GM12801 (cell line): ENCODE measurements around the gene MEGF11.

Experiments
- TF ChIP-seq, protein P1 (sequence below): IDR thresholded peaks from one replicate; pipeline ENCODE4 v1.5.1; 2011; ENCODE audit warnings: control low read depth; ENCODE audit not compliant: insufficient read length; ENCODE audit errors: extremely low read depth

MEGF11 gene

GRCh38 chr15:66053991-66054390, 199.6 kb downstream of the MEGF11 start:
- TF ChIP-seq, protein P1, sequence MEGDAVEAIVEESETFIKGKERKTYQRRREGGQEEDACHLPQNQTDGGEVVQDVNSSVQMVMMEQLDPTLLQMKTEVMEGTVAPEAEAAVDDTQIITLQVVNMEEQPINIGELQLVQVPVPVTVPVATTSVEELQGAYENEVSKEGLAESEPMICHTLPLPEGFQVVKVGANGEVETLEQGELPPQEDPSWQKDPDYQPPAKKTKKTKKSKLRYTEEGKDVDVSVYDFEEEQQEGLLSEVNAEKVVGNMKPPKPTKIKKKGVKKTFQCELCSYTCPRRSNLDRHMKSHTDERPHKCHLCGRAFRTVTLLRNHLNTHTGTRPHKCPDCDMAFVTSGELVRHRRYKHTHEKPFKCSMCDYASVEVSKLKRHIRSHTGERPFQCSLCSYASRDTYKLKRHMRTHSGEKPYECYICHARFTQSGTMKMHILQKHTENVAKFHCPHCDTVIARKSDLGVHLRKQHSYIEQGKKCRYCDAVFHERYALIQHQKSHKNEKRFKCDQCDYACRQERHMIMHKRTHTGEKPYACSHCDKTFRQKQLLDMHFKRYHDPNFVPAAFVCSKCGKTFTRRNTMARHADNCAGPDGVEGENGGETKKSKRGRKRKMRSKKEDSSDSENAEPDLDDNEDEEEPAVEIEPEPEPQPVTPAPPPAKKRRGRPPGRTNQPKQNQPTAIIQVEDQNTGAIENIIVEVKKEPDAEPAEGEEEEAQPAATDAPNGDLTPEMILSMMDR, result no peak

- TF ChIP-seq, protein P1, result no peak
Observed at GRCh38 chr15:66051833-66052232, 201.7 kb downstream of the MEGF11 start.

DNA sequence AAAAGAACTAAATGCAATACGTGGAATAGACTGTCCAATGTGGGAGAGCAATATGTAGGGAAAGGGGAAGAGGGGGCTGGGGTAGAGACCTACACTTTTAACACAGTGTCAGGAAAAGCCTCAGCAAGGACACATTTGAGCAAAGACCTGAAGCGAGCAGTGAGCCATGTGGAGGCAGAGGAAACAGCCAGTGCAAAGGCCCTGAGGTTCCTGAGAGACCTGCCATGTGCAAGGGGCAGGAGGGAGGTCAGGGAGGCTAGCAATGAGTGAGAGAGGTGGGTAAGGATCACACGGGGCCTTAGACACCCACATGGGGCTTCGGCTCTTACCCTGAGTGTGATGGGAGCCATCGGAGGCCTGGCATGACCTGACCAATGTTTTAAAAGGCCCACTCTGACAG, 203.3 kb downstream of the MEGF11 start:
- TF ChIP-seq, protein P1, result no peak

GRCh38 chr15:66049353-66049752, 204.2 kb downstream of the MEGF11 start:
- TF ChIP-seq, protein P1, result no peak

- TF ChIP-seq, protein P1, result no peak
Observed at GRCh38 chr15:66047321-66048024, 206.1 kb downstream of the MEGF11 start.

- TF ChIP-seq, protein P1, result no peak
Observed at GRCh38 chr15:66046751-66047150, 206.8 kb downstream of the MEGF11 start.

GRCh38 chr15:66046326-66046725, 207.2 kb downstream of the MEGF11 start:
- TF ChIP-seq, protein P1, result no peak

GRCh38 chr15:66045542-66045941, 208.0 kb downstream of the MEGF11 start:
- TF ChIP-seq, protein P1, result no peak
